GM21737 (cell line): ENCODE results near the gene PEX5L.
"Not testable (repeated sequence)": the region's sequence is repeated elsewhere in the genome, so short reads cannot be mapped to it uniquely, and the experiment has no call there.

Experiments used
- ATAC-seq: cut with Tn5 transposase; IDR thresholded peaks from one replicate; pipeline ENCODE4 v1.9.1; 2021; ENCODE audit warnings: mild to moderate bottlenecking, moderate library complexity; ENCODE audit not compliant: unreplicated experiment

PEX5L gene

DNA sequence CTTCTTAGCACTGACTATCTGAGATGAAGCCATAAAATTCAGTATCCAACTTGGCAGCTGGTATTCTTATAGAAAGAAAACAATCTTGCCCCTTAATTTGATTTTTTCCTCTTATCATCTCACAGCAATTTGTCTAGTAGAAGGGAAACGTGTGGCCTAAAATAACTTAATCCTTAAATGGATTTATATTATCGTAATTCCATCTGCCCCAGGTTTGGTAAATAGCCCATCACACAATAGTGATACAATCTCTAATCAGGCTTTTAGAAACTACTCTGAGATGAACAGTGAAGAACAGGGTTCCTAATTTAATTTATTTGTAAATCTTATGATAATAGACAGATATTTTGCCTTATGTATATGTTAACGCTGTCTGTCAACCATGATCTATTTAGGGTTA is 24.8 kb downstream of the PEX5L start:
- no peak for ATAC-seq

DNA sequence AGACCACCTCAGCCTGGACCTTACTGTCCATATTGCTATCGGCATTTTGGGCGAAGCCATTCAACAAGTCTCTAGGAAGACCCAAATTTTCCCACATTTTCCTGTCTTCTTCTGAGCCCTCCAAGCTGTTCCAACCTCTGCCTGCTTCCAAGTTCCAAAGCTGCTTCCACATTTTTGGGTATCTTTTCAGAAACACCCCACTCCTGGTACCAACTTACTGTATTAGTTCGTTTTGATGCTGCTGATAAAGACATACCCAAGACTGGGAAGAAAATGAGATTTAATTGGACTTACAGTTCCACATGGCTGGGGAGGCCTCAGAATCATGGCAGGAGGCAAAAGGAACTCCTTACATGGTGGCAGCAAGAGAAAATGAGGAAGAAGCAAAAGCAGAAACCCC is 28.4 kb downstream of the PEX5L start:
- ATAC-seq: not testable (repeated sequence)

DNA sequence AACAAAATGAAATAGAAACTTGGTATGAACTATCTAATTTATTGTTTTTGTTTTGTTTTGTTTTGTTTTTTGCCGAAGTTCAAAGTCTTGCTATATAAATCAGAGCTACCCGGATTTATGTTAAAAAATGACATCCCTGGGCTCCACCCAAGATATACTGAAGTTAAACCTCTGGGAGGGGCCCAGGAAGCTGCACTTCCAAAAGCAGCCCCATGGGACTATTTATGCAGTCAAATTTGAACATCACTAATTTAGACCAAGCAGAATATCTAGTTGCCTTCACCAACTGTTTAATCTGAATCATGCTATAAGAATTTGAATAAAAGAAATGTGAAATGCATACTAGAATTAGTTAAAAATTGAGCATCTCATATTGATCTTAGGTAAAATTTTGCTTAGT is 32.2 kb downstream of the PEX5L start:
- ATAC-seq: no peak

DNA sequence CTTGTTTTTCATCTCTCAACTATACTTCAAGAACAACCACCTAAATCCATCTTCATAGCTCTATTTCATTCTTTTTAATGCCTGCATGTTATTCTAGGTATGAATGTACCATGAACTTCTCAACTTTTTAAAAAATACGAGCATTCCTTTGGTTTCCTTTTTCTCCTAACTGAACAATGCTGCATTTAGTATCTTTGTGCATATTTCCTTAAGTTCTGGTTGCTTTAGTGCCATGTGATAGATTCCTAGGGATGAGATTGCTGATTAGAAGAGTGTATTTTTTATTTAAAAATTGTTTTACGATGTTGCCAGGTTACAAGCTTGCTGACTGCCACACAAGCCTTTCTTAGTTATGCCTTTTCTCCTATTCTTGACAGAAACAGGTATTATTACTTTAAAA is 34.7 kb downstream of the PEX5L start:
- no peak for ATAC-seq

DNA sequence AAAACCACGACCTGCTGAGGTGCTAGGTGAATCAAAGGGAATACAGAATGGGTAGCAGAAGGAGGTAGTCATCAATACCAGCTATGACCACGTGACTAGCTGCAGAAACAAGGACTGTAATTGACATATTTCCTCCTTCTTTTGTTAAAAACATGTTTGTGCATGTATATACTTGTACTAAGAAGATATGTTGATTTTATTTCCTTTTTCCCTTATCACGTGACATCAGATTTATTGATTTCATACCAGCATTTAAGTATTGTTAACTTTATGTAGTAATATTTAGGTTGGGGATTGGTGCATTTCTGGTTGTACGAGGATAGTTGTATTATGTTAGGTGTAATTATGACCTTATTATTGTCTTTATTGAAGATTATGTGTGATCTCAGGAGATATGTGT is 36.2 kb downstream of the PEX5L start:
- no peak for ATAC-seq

DNA sequence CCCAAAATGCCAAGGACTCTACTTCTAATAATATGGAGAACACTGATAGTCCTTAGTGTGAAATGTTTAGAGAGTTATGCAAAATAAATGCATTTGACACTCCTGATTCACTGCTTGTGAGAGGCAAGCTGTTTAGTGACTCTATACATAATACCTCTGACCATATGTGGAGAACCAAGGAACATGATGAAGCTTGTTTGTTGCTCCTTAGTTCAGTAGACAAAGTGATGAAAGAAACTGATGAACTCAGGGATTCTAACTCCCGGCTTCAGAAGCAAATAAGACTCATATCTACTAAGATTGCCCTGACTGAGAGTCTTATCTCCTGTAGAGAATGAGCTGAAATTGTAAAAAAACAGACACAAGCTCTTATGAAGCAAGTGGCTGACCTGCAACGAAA is 41.3 kb downstream of the PEX5L start:
- ATAC-seq: no peak

DNA sequence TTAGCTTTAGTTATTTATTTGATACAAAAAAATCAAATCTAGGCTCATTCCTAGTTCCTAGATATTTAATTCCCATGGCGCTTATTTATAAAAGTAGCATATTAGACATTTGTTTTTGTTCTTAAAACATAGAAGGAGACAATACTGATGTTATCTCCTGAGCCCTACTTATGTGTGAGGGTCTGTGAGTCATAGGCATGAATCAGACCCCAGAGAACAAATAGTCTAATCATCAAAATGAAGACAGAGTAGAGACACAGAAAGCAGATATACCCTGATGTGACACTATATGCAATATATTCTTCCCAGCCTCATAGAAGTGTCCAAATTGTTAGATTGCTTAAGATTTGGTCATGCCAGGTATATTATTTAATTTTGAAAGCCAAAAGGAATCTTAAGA is 44.9 kb downstream of the PEX5L start:
- no peak for ATAC-seq

DNA sequence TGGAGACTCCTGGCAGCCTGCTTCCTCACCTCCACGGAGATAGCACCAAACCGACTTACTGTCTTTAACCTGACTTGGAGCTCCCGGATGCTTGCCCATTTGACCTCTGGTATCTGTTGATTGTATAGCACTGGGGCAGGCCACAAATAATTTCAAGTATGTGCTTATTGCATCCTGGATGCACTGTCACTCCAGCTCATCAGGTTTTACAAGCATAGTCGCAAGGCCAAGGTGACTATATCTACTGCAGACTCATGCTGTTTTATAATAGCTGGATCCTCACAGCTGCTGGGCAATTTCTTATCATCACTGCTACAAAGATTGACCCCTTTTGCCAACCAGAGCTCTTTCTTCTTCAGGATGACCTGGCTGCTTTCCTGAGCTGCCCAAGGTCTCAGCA is 45.6 kb downstream of the PEX5L start:
- no peak for ATAC-seq

DNA sequence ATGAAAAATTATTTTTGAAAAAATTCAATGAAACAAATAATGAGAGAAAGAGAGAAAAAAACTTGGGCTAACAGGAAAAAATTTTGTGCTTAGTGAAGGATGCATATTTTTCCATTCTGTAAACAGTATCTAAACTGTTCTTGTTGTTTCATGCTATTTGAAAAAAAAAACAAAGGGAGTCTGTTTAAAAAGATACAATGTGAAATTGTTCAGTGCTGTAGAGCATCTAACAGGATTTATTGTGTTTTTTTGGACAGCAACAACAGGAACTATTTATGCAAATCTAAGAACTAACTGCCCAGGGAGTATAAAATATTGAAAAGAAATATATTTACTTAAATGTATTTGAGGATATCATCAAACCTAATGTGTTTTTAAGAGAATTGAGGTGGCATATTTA is 55.1 kb downstream of the PEX5L start:
- ATAC-seq: no peak

DNA sequence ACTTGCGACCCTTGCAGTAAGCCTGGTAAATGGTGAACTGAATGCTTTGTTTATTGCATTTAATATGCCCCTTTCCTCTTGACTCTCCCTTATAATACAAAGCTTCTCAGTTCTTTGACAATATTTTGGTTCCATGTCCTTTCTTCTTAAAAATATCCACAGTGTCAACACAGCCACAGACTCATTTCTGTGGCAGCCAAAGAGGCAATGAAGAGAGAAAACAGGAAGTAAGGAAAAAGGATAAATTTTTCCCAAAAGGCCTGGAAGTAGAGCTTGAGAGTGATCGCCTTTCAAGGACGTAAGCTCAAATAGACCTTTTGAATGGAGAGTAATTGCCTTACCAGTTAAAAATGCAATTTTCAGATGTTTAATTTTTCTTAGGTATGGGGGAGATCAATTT is 59.4 kb downstream of the PEX5L start:
- ATAC-seq: no peak

DNA sequence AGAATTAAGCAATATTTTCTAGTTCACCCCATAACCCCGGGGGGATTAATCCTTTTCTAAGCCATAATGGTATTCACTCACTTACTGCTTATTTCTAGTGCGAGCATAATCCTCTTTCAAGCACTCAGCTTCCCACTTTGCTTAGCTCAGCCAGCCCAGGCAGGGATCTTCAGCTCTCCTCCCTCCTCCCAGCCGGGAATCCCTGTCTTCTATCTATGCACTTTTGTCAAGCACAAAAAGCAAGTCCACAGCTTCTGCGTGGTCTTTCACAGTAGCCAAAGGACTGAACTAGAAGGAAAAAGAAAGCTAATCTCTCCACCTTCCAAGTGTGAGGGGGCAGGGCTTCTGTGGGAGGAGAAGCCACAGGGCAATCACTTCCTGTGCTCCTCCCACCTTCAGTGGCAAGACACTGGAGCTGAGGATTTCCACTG is 62.8 kb downstream of the PEX5L start:
- ATAC-seq: no peak

DNA sequence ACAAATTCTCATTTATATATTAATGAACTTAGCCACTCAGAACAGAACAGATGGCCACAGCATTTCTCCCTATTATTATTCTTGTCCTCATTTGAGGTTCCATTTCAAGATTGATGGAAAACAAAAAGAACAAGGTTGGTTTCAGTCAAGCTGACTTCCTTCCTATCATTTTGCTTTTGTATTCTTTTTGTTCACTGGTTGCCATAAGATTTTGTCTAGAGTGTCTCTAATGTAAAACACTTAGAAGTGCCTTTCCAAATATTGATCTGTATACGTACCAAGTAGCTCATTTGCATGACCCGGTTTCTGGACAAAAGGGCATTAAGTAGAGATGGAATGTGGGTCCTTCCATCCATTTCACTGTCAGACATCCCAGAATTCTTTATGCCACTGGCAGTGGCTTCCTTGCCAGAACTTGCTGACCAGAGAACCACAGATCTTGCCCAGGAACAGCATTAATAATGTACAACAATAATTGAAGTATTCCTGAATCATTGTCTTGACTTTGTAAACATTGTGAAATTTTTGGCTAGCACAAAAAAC is 63.8 kb downstream of the PEX5L start:
- no peak for ATAC-seq

DNA sequence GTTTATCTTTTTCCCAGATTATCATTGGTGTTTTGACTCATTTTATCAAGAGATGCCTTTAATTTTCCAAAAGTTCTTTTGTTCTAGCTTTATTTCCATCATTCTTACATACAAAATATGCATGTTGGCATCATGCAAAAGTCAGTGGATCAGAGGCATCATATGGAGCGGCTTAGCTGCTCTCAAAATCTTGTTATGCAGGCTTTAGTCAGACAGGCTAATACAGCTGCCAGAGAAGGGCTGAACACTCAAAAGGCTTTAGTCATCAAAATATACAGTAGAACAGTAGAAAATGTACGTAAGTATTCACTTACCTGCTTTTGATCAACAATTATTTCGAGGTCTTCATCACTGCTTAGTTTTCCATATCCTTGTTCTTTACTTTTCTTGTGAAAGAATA is 65.5 kb downstream of the PEX5L start:
- no peak for ATAC-seq

DNA sequence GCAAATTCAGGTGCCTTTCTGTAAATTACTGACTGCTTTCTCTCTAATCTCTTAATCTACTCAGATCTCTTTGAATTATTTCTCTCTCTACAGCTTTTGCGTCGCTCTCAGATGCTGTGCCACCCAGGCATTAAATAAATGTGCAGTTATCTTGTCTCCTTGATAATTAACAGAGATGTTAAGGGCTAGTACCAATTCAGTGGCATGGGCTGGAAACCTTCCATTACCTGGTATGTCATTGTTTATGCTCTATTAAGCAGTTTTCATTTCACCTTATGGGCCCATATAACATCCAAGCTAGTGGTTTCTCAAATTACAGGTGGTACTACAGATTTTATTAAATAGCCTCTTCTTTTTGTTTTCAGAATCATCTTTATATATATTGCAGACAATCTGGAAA is 66.0 kb downstream of the PEX5L start:
- no peak for ATAC-seq

DNA sequence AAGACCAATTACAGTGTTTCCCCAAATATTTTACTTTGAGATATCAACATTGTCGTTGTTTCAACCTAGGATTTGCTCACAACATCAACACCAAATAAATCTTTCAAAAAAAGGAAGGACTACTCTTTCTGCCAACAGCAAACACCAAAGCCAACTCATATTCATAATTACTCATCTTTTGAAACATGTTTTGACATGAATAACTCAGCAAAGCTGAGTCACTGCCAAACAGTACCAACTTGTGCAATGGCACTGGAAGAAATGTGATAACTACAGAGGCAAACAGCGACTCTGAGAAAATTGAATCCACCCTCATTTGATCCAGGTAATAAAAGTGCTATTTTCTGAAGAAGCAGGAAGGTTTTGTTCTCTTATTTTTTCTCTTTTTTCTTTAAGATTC is 67.2 kb downstream of the PEX5L start:
- no peak for ATAC-seq

DNA sequence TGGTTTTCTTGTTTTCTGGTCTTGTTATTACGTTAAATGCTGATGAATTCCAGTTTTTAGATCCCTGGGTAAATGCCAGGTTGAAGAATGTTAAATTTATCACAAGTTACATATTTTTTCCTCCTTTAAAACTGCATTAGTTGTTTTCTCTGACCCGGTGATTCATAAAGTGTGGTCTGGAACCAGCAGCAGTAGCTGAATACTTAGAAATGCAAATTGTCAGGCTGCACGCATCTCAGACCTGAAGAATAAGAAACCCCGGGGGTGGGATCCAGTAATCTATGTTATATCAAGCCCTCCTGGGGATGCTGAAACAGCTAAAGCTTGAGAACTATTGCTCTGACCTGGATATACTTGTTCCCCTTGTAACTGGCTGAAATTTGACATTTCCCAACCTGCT is 69.1 kb downstream of the PEX5L start:
- peak; percentile 80 for ATAC-seq

DNA sequence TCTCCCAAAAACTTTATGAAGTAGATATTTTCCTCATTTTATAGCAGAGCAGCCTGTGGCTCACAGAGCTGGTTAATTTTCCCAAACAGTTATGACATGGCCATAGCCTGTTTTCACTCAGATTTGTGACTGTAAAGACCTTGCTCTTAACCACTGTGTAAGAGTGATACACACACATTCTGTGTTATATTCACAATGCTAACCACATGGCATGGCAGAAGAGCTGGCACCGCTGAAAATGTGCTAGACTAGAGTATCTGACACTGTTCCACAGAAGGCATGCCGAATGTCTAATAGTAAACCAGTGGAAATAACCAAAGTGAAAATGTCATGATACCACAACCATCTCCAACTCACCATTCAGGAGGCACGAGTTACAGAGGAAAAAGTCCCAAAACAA is 71.8 kb downstream of the PEX5L start:
- no peak for ATAC-seq

DNA sequence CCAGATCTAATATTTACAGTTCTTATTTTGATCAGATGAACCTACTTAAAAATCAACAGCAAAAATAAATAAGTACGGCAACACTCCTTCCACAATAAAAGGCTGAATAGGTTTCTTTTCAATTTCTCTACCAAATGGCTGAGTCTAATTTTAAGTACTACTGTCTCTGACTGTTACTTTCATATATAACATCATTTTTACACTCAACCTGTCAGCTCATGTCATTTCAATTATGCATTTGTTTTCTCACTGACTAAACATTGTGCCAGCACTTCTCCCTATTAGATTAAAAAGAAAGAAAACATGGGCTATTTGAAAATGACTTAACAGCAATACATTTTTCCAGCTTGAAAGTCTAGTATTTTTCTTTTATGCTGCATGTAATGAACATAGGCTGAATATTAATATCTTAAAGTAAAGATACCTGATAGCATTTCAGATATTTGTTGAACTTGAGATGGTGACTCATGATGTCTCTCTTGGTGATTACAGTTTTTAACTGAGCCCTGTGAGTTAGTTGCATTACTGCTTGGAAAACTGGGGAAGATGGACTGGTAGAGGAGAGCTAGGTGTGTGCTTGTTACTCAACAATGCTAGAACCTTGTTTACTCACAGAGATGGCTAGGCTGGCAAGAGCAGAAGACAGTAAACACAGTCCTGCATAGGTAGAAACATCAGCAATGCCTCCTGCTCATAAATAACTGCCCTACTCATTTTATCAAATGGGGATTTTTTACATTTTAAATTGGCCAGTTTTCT is 73.9 kb downstream of the PEX5L start:
- no peak for ATAC-seq

DNA sequence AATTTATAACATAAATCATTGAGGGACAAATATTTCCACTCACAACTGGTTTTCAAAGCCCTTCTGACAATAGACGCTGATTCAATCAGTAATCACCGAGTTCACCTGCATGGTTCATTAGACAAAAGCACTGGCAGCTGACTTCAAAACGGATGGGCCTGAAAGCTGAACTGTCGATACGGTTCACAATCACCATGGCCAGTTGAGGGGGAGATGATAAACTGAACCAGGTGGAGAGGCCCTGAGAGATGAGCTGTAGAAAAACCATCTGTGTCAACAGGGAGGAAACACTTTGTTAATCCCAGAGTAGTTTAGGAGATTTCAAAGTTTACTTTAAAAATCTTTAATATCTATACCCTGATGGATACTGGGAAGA is 75.0 kb downstream of the PEX5L start:
- peak; percentile 77 for ATAC-seq

DNA sequence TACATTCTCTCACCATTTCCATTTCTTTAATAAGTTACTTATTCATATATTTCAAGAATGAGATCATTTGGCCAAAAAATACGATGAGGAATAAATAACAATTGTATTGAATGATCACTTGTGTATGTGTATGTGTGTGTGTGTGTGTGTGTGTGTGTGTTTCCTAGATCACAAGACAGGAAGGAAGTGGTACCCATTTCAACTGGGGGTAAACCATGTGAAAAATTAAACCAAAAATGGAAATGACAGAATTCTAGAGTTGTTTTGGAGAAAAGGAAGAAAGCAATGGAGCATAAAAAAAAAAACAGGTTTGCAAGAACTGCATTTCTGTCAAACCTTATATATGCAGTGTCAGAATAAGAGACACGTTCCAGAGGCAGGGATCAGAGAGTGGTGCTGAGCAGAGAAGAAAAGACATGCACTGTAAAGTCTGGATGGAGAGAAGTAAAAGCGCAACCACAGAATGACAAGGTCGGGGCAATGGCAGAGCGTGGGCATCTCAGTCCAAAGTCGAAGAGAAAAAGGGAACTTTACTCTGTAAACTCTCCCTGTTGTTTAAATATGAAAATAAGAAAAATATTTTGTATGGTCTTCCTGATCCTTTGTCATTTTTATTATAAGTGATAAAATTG is 75.5 kb downstream of the PEX5L start:
- ATAC-seq: no peak

DNA sequence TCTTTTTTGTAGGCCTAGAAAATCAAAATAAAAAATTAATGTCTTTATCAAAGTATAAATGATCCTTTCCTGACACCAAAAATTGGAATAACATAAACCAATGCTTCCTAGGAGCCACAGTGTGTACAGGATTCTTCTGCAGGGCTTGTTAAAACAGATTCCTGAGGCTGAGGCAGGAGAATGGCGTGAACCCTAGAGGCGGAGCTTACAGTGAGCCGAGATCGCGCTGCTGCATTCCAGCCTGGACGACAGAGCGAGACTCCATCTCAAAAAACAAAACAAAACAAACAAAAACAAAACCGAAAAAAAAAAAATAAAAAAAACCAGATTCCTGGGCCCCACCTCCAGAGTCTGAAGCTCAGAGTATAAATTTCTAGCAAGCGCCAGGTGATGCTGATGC is 78.0 kb downstream of the PEX5L start:
- ATAC-seq: no peak

DNA sequence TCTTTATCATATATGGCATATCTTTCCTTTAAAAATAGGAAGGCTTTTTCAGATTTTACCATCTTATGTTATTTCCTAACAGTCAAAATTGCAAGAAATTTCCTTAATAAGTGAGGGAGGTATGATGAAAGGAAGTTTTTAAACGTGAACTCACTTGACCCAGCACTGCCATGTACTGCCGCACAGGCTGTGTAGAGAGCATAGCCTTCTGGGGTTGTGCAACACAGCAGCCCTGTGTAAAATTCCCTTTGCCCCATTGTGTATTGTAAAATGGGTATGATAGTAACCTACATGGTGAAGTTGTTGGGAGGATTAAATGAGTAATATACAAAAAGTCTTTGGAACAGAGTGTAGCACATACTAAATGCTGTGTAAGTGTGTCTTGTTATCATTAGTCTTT is 78.6 kb downstream of the PEX5L start:
- no peak for ATAC-seq
